Dendritic cell treated with granulocyte-macrophage colony-stimulating factor and Interleukin-4, amounts not matched to agents 40 ng/mL and 50 ng/mL, for 4 days (primary cell): ENCODE measurements around the gene COBLL1.
"Not testable (repeated sequence)": the region's sequence is repeated elsewhere in the genome, so short reads cannot be mapped to it uniquely, and the experiment has no call there.

Source experiments
- H3K27ac Mint-ChIP-seq: one replicate; pipeline ENCODE4 v1.8.0; 2022; ENCODE audit warnings: mild to moderate bottlenecking, mixed read lengths
- H3K27me3 Mint-ChIP-seq: one replicate; pipeline ENCODE4 v1.8.0; 2022; ENCODE audit warnings: mild to moderate bottlenecking, mixed read lengths
- H3K36me3 Mint-ChIP-seq: one replicate; pipeline ENCODE4 v1.8.0; 2022; ENCODE audit warnings: low read depth, mixed read lengths
- H3K4me1 Mint-ChIP-seq: one replicate; pipeline ENCODE4 v1.8.0; 2022; ENCODE audit warnings: low read depth, mixed read lengths
- H3K4me3 Mint-ChIP-seq: one replicate; pipeline ENCODE4 v1.8.0; 2022; ENCODE audit warnings: mild to moderate bottlenecking, moderate library complexity, mixed read lengths
- H3K9me3 Mint-ChIP-seq: one replicate; pipeline ENCODE4 v1.8.0; 2022; ENCODE audit warnings: mixed read lengths
- intact Hi-C: fragments of 100-400 bp; cut with micrococcal nuclease; formaldehyde crosslinking; loops from one replicate; pipeline ENCODE4 v1.15.0; 2022

COBLL1 gene

GRCh38 chr2:164871404-164871803, 29.8 kb upstream of the COBLL1 start:
- H3K4me3 Mint-ChIP-seq, result no peak overlapping the region
- H3K9me3 Mint-ChIP-seq, result no peaks in the 10 kb centered on the region
- no peak overlapping the region for H3K27ac Mint-ChIP-seq
- no peaks in the 10 kb centered on the region for H3K36me3 Mint-ChIP-seq
- peaks cover 21% of the 10 kb centered on the region for H3K4me1 Mint-ChIP-seq
- intact Hi-C loops, result no loop called here
- peaks cover 2% of the 10 kb centered on the region for H3K27me3 Mint-ChIP-seq

DNA sequence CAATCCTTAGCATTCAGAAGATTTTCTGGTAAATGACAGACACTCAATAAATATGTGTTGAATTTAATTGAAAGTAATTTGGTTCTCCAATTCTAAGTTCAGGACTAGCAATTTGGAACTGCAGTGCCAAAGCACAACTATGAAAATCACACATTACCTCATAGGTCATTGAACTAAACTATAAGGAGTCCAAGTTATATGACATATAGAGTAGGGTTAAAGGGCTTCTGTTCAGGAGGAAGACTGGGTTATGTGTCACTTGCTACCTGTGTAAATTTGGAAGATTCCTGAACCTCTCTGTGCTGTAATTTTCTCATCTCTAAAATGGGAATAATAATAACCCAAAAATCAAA, 27.8 kb upstream of the COBLL1 start:
- peak overlapping the region; percentile 12 for H3K27ac Mint-ChIP-seq
- peaks cover 26% of the 10 kb centered on the region for H3K4me1 Mint-ChIP-seq
- no peaks in the 10 kb centered on the region for H3K9me3 Mint-ChIP-seq
- no peak overlapping the region for H3K4me3 Mint-ChIP-seq
- peaks cover under 1% of the 10 kb centered on the region for H3K27me3 Mint-ChIP-seq
- no peaks in the 10 kb centered on the region for H3K36me3 Mint-ChIP-seq
- intact Hi-C loops, result no loop called here

DNA sequence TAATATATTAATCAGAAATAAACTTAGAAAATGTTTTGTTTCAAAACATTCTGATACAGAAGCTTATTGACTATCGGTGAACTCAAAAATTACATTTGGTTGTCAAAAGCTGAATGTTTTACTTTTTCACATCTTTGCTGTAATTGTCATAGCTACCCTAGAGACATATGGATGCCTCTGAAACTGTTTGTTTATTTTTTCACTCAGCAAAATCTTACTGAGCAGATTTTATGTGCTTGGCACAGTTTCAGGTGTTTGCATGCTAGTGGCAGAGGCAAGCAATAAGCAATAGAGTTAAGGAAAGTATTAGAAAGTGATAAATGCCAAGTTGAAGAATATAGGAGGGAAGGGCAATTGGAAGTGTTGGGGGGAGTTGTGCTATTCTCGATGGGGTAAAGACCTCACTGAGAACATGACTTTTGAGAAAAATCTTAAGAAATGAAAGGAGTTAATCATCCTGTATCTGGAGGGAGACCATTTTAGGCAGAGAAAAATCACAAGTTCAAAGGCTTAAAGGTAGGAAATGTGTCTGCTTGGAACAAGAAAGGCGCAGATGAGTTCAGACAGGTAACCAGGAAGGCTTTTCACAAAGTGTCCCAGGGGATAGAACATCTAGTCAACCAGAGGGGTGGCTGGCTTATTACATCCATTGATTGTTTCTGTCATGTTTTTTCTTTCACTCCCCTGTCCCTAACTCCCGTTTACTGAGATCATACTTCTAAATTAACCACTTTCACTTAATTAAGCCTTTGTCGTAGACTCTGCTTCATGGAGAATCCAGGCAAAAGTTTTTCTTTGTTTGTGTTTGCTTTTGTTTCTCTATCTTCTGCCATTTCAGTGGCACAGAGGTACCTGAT, 27.2 kb upstream of the COBLL1 start:
- intact Hi-C loops, result no loop called here
- H3K4me1 Mint-ChIP-seq, result peaks cover 26% of the 10 kb centered on the region
- peak overlapping the region; percentile 12 for H3K27ac Mint-ChIP-seq
- H3K27me3 Mint-ChIP-seq, result no peaks in the 10 kb centered on the region
- H3K4me3 Mint-ChIP-seq, result no peak overlapping the region
- H3K9me3 Mint-ChIP-seq, result no peaks in the 10 kb centered on the region
- H3K36me3 Mint-ChIP-seq, result no peaks in the 10 kb centered on the region

GRCh38 chr2:164867779-164868397, 26.3 kb upstream of the COBLL1 start:
- Mint-ChIP-seq H3K36me3 (no peaks in the 10 kb centered on the region), H3K27ac (peak overlapping the region; percentile 12), H3K9me3 (no peaks in the 10 kb centered on the region), H3K4me1 (peaks cover 26% of the 10 kb centered on the region), H3K27me3 (no peaks in the 10 kb centered on the region), H3K4me3 (peak overlapping the region; percentile 13)
- intact Hi-C loops, result no loop called here

DNA sequence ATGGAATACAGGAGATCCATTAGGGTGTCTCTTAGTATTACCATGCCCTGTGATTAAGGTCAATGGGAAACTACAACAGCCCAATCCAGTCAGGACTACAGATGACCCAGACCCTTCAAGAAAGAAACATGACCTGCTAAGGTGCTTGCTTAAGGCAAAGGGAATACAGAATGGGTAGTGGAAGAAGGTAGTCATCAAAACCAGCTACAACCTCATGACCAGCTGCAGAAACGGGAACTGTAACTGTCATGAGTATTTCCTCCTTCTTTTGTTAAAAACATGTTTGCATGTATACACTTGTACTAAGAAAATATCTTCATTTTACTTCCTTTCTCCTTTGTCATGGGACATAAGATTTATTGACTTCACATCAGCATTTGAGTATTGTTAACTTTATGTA, 24.8 kb upstream of the COBLL1 start:
- H3K9me3 Mint-ChIP-seq, intact Hi-C loops, H3K27me3 Mint-ChIP-seq, H3K36me3 Mint-ChIP-seq, H3K4me3 Mint-ChIP-seq: not testable (repeated sequence)
- peaks cover 26% of the 10 kb centered on the region for H3K4me1 Mint-ChIP-seq
- H3K27ac Mint-ChIP-seq, result peak overlapping the region; percentile 85

DNA sequence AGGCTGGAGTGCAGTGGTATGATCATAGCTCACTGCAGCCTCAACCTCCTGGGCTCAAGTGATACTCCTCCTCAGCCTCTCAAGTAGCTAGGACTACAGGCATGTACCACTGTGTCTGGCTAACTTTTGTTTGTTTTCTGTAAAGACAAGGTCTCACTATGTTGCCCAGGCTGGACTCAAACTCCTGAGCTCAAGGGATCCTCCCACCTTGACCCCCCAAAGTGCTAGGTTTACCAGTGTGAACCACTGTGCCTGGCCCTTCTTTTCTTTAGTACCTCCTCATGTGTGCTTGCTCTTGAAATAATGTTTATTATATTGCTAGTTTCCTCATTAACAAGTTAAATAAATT, 19.0 kb upstream of the COBLL1 start:
- H3K27me3 Mint-ChIP-seq, result no peaks in the 10 kb centered on the region
- H3K27ac Mint-ChIP-seq, result no peak overlapping the region
- no peak overlapping the region for H3K4me3 Mint-ChIP-seq
- no peaks in the 10 kb centered on the region for H3K4me1 Mint-ChIP-seq
- intact Hi-C loops, result no loop called here
- no peaks in the 10 kb centered on the region for H3K9me3 Mint-ChIP-seq
- no peaks in the 10 kb centered on the region for H3K36me3 Mint-ChIP-seq

DNA sequence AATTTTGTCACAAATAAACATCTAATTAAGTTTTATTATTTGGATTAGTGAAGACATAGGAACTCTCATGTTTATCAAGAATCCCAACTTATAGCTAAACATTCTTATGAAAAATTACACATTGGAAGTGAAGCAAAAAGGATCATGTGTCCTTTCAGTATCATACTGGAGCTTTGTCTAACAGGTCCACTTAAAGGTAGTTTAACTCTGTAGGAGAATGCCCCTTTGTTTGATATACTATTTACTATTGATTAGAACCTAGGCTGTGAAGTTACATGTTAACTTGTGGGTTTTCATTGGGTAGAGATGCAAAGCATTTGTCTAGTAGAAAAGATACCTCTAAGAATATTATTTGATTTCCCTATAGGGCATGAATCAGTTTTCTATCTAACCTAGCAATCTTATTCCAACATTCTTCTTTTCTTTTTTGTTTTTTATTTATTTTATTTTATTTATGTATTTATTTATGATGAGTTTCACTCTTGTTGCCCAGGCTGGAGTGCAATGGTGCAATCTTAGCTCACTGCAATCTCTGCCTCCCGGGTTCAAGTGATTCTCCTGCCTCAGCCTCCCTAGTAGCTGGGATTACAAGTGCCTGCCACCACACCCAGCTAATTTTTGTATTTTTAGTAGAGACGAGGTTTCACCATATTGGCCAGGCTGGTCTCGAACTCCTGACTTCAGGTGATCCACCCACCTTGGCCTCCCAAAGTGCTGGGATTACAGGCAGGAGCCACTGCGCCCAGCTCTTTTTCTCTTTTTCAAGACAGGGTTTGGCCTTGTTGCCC, 18.5 kb upstream of the COBLL1 start:
- not testable (repeated sequence) for H3K36me3 Mint-ChIP-seq, H3K4me1 Mint-ChIP-seq

DNA sequence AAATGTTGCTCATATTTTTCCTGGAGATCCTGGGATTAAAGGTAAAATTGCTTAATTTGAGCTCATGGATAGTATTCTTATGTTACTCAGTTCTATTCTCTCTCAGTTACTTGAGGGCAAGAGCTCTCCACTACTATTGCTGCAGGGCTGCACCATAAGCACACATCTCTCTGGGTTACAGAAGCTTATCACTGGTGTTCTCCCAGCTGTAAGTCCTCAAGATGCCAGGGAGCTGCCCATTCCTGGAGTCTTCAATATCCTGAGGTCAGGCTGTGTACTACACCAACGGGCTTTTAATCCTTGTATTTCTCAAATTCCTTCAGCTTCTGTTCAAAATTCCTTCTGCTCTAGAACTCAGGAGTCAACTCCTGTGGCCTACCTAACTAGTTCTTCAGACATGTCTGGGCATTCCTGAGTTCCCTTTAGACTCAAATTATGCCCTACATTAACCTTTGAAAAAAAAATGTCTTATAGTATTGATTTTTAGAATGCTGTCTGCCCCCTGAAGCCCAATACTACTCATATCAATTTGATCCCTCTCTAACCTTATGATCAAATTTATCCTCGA, 17.7 kb upstream of the COBLL1 start:
- Mint-ChIP-seq H3K36me3 (no peaks in the 10 kb centered on the region), H3K4me3 (no peak overlapping the region), H3K27ac (no peak overlapping the region), H3K9me3 (no peaks in the 10 kb centered on the region), H3K27me3 (no peaks in the 10 kb centered on the region), H3K4me1 (no peaks in the 10 kb centered on the region)
- intact Hi-C loops, result no loop called here

More for the DNA sequence above, 18.5 kb upstream of the COBLL1 start:
- H3K9me3 Mint-ChIP-seq, H3K27ac Mint-ChIP-seq, H3K4me3 Mint-ChIP-seq, intact Hi-C loops, H3K27me3 Mint-ChIP-seq: not testable (repeated sequence)

DNA sequence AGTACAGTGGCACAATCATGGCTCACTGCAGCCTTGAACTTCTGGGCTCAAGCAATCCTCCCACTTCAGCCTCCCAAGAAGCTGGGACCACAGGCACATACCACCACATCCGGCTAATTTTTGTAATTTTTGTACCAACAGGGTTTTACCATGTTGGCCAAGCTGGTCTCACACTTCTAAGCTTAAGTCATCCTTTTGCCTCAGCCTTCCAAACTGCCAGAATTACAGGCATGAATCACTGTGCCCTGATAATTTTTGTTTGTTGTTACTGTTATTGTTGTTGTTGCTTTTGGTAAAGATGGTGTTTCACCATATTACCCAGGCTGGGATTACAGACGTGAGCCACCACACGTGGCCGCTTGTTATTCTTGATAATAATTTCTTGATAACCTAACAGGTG, 10.5 kb upstream of the COBLL1 start:
- Mint-ChIP-seq H3K4me3 (no peak overlapping the region), H3K27me3 (peaks cover 4% of the 10 kb centered on the region), H3K4me1 (peaks cover 5% of the 10 kb centered on the region), H3K36me3 (no peaks in the 10 kb centered on the region), H3K9me3 (no peaks in the 10 kb centered on the region), H3K27ac (no peak overlapping the region)
- intact Hi-C loops, result no loop called here

DNA sequence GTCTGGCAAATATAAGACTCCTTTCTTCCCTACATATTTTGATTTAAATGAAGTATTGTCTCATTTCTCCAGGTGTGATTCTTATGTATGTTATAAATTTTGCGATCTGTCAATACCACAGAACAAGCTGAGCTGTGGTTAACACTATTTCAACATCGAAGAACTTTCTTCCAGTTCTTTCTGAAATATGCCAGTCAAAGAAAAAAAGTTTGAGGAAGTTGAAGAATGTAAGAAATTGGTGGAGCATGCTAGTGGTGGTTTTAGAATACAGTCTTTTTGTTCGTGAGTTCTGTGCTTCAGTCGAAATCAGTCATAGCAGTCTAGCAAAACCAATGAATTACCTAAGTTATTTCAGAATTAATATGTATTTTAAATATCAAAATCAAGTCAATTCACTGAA, 8.6 kb upstream of the COBLL1 start:
- Mint-ChIP-seq H3K4me3 (no peak overlapping the region), H3K36me3 (no peaks in the 10 kb centered on the region), H3K4me1 (peaks cover 5% of the 10 kb centered on the region), H3K27ac (no peak overlapping the region), H3K9me3 (no peaks in the 10 kb centered on the region), H3K27me3 (peaks cover 4% of the 10 kb centered on the region)
- intact Hi-C loops, result no loop called here

- intact Hi-C loops, result no loop called here
- Mint-ChIP-seq H3K9me3 (no peaks in the 10 kb centered on the region), H3K4me1 (peaks cover 5% of the 10 kb centered on the region), H3K27me3 (peaks cover 4% of the 10 kb centered on the region), H3K4me3 (no peak overlapping the region), H3K36me3 (no peaks in the 10 kb centered on the region), H3K27ac (no peak overlapping the region)
Observed at GRCh38 chr2:164849506-164849905, 7.9 kb upstream of the COBLL1 start.

- Mint-ChIP-seq H3K36me3 (no peaks in the 10 kb centered on the region), H3K27me3 (peaks cover 4% of the 10 kb centered on the region), H3K4me1 (peaks cover 5% of the 10 kb centered on the region), H3K4me3 (no peak overlapping the region), H3K9me3 (no peaks in the 10 kb centered on the region), H3K27ac (no peak overlapping the region)
- intact Hi-C loops, result no loop called here
Observed at GRCh38 chr2:164847981-164848741, 6.5 kb upstream of the COBLL1 start.

DNA sequence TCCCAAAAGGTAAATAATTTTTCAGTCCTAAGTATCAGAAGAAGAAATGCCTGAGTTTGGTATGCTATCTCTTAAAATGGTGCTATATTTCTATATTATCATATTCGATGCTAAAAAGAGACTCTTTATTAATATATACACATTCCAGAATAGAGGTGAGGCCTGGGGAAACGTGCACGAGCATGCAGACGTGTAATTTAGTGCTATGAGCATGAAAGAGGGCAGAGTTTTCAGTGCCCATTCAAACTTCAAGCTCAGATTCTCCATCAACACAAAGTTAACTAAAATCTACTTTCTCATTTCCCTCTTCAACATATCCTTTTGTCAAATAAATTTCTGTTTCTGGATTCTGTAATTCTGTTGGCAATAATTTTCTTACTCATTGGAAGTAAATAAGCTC, 5.7 kb upstream of the COBLL1 start:
- Mint-ChIP-seq H3K4me1 (peaks cover 5% of the 10 kb centered on the region), H3K4me3 (no peak overlapping the region), H3K27ac (no peak overlapping the region), H3K36me3 (no peaks in the 10 kb centered on the region), H3K9me3 (no peaks in the 10 kb centered on the region), H3K27me3 (peaks cover 4% of the 10 kb centered on the region)
- intact Hi-C loops, result no loop called here
